IMR-90 (cell line): ENCODE data around the gene MYCBP2. TPM values are rescaled to one million over a fixed set of nuclear protein-coding genes. Genes with fewer than 3 reads are reported as not detected.

Experiments
- ATAC-seq: fragments of 200-7000 bp; cut with Tn5 transposase; 2 replicates; pipeline ENCODE4 v1.9.1; 2020; ENCODE audit warnings: low read depth, mild to moderate bottlenecking, moderate library complexity
- BruUV-seq: library from RNA; stranded (reverse); fragments of 400-500 nt; replicated peaks from 2 replicates; lab custom pipeline; 2021; lab: Mats Ljungman, UMichigan
- CTCF ChIA-PET: fragments of 300-600 bp; formaldehyde crosslinking; extraction: SDS; loops from one replicate; lab custom pipeline; 2021; ENCODE audit warnings: antibody characterized with exemption; lab: Yijun Ruan, JAX
- POLR2A ChIA-PET: fragments of 300-600 bp; sonication (Branson Sonifier 250); formaldehyde crosslinking; loops from one replicate; lab custom pipeline; 2022; ENCODE audit warnings: antibody characterized with exemption; ENCODE audit not compliant: unreplicated experiment; lab: Charles Lee
- DNase-seq: peaks from one replicate; pipeline ENCODE4 v3.0.0; 2013
- H2AFZ ChIP-seq: replicated peaks from 2 replicates; pipeline ENCODE3; 2013; ENCODE audit warnings: low read length, mild to moderate bottlenecking; ENCODE audit not compliant: poor library complexity
- H2AK5ac ChIP-seq: 2 replicates; pipeline ENCODE4 v1.6.1; 2013; ENCODE audit warnings: low read depth, low read length, inconsistent platforms
- H2AK9ac ChIP-seq: replicated peaks from 2 replicates; pipeline ENCODE3; 2013; ENCODE audit warnings: mild to moderate bottlenecking, low read depth, low read length, moderate library complexity; ENCODE audit not compliant: poor library complexity
- H2BK120ac ChIP-seq: 2 replicates; pipeline ENCODE4 v1.6.1; 2013; ENCODE audit warnings: low read depth, low read length, inconsistent platforms
- H2BK15ac ChIP-seq: 3 replicates; pipeline ENCODE4 v1.6.1; 2013; ENCODE audit warnings: low read depth, low read length, inconsistent platforms
- H2BK20ac ChIP-seq: 2 replicates; pipeline ENCODE4 v1.6.1; 2013; ENCODE audit warnings: low read depth, mild to moderate bottlenecking, inconsistent platforms, low read length, moderate library complexity
- H2BK5ac ChIP-seq: 2 replicates; pipeline ENCODE4 v1.6.1; 2013; ENCODE audit warnings: mild to moderate bottlenecking, low read depth, low read length, inconsistent platforms; ENCODE audit not compliant: poor library complexity, severe bottlenecking
- H3K14ac ChIP-seq: replicated peaks from 2 replicates; pipeline ENCODE4 v1.6.1; 2013; ENCODE audit warnings: low read depth, low read length, inconsistent platforms
- H3K18ac ChIP-seq: 2 replicates; pipeline ENCODE4 v1.6.1; 2013; ENCODE audit warnings: low read depth, low read length, control low read depth
- H3K23ac ChIP-seq: 2 replicates; pipeline ENCODE4 v1.6.1; 2013; ENCODE audit warnings: low read depth, low read length, inconsistent platforms
- H3K27ac ChIP-seq: 2 replicates; pipeline ENCODE4 v1.5.1; 2013; ENCODE audit warnings: mild to moderate bottlenecking, control low read depth, low read length; ENCODE audit not compliant: insufficient read depth
- H3K27me3 ChIP-seq: 2 replicates; pipeline ENCODE4 v1.6.1; 2013; ENCODE audit warnings: low read length; ENCODE audit not compliant: control insufficient read depth, insufficient read depth
- H3K36me3 ChIP-seq: 2 replicates; pipeline ENCODE4 v1.6.1; 2013; ENCODE audit warnings: low read length, mixed read lengths; ENCODE audit not compliant: control insufficient read depth, insufficient read depth
- H3K4ac ChIP-seq: 2 replicates; pipeline ENCODE4 v1.6.1; 2013; ENCODE audit warnings: low read depth, low read length, inconsistent platforms
- H3K4me1 ChIP-seq: 2 replicates; pipeline ENCODE4 v1.6.1; 2013; ENCODE audit warnings: low read length, mixed read lengths; ENCODE audit not compliant: control insufficient read depth, insufficient read depth
- H3K4me2 ChIP-seq: 2 replicates; pipeline ENCODE4 v1.6.1; 2013; ENCODE audit warnings: low read depth, mild to moderate bottlenecking, control low read depth, low read length, moderate library complexity
- H3K4me3 ChIP-seq: 2 replicates; pipeline ENCODE4 v1.5.1; 2013; ENCODE audit warnings: low read depth, mild to moderate bottlenecking, control low read depth, low read length, moderate library complexity; ENCODE audit not compliant: insufficient read depth
- H3K56ac ChIP-seq: 2 replicates; pipeline ENCODE4 v1.6.1; 2013; ENCODE audit warnings: low read length, inconsistent platforms; ENCODE audit not compliant: insufficient read depth; ENCODE audit errors: extremely low read depth
- H3K79me1 ChIP-seq, 2 experiments: 2 replicates each; pipeline ENCODE4 v1.6.1; 2013; ENCODE audit warnings: low read length in 2 of 2, inconsistent platforms in 1 of 2, low read depth in 1 of 2
- H3K9ac ChIP-seq: 2 replicates; pipeline ENCODE4 v1.6.1; 2013; ENCODE audit warnings: low read depth, low read length, control low read depth
- H3K9me1 ChIP-seq: 2 replicates; pipeline ENCODE4 v1.6.1; 2013; ENCODE audit warnings: low read length, inconsistent platforms; ENCODE audit not compliant: insufficient read depth
- H3K9me3 ChIP-seq: 2 replicates; pipeline ENCODE4 v1.6.1; 2013; ENCODE audit warnings: low read length; ENCODE audit not compliant: control insufficient read depth, insufficient read depth
- H4K20me1 ChIP-seq: 2 replicates; pipeline ENCODE4 v1.6.1; 2013; ENCODE audit warnings: low read length, inconsistent platforms; ENCODE audit not compliant: insufficient read depth
- H4K5ac ChIP-seq: 2 replicates; pipeline ENCODE4 v1.6.1; 2013; ENCODE audit warnings: mild to moderate bottlenecking, low read depth, low read length, control low read depth
- H4K8ac ChIP-seq, 2 experiments: 2 replicates each; pipeline ENCODE4 v1.6.1; 2013; ENCODE audit warnings: low read depth in 2 of 2, low read length in 2 of 2, control low read depth in 1 of 2, inconsistent platforms in 1 of 2
- H4K91ac ChIP-seq: 2 replicates; pipeline ENCODE4 v1.6.1; 2013; ENCODE audit warnings: low read depth, low read length, inconsistent platforms; ENCODE audit not compliant: insufficient read depth
- MXI1 ChIP-seq: IDR thresholded peaks from 2 replicates; pipeline ENCODE4 v1.6.1; 2012; ENCODE audit warnings: low read depth, mild to moderate bottlenecking, low read length, moderate library complexity, borderline replicate concordance
- WGBS, 2 experiments: methylation state at CpG; one replicate each; pipeline versions ENCODE4 v1.1.5 to v1.1.7; 2013; ENCODE audit warnings: missing lambda C conversion rate in 2 of 2; ENCODE audit not compliant: insufficient read length in 1 of 2; ENCODE audit errors: extremely low coverage in 2 of 2; 5-methylcytosine and 5-hydroxymethylcytosine counted together
- dilution Hi-C: fragments of 300-500 bp; cut with HindIII; formaldehyde crosslinking; loops from one replicate; pipeline ENCODE4 v1.14.3; 2018; ENCODE audit warnings: low sequenced_read_pairs; ENCODE audit not compliant: unreplicated experiment
- in situ Hi-C: fragments of 300-500 bp; cut with MboI; formaldehyde crosslinking; loops from 3 replicates; pipeline ENCODE4 v1.14.3; 2019; ENCODE audit warnings: low sequenced_read_pairs, inconsistent platforms, mixed read lengths
- intact Hi-C: fragments of 100-400 bp; cut with micrococcal nuclease; formaldehyde crosslinking; loops from 2 replicates; pipeline ENCODE4 v1.10.0; 2022
- polyA plus RNA-seq, 3 experiments: library from polyadenylated mRNA; depleted of rRNA; stranded (reverse); fragments of >200 nt; gene quantifications; 2 replicates each; pipeline ENCODE4 v1.2.3, GENCODE V29; 2012; ENCODE audit warnings: low replicate concordance in 1 of 3
- total RNA-seq: library from RNA; depleted of rRNA; stranded (reverse); fragments of >200 nt; gene quantifications from 2 replicates; pipeline ENCODE4 v1.2.3, GENCODE V29; 2012

The MYCBP2 gene
- total and polyA plus RNA-seq, 2 of the 4 experiments (the other 2 are of a cell fraction): 20.1 to 43.2 TPM

- in situ Hi-C loops (no loop called here), intact Hi-C loops (no loop called here), dilution Hi-C loops (no loop called here)
- Histone ChIP-seq H3K4ac (no peak overlapping the region), H3K14ac (no peak overlapping the region), H2BK20ac (no peak overlapping the region), H3K4me2 (no peak overlapping the region), H3K9me1 (peaks cover 3% of the 10 kb centered on the region; the same call in 1 of the 2 replicates), H4K91ac (no peak overlapping the region), H3K4me1 (no peaks in the 10 kb centered on the region), H3K56ac (no peak overlapping the region), H3K18ac (no peak overlapping the region), H2AK5ac (no peak overlapping the region), H3K27ac (no peak overlapping the region), H2AFZ (no peak overlapping the region), H2BK5ac (no peak overlapping the region), H3K9me3 (no peaks in the 10 kb centered on the region), H4K8ac (no peak overlapping the region), H3K27me3 (no peaks in the 10 kb centered on the region), H3K4me3 (no peak overlapping the region), H3K9ac (no peak overlapping the region), H2BK120ac (no peak overlapping the region), H4K20me1 (peaks cover 15% of the 10 kb centered on the region; the same call in 1 of the 2 replicates), H3K79me1 (peaks cover 13 to 52% of the 10 kb centered on the region in 2 experiments), H3K36me3 (peaks cover 37% of the 10 kb centered on the region), H2AK9ac (no peak overlapping the region), H2BK15ac (no peak overlapping the region), H3K23ac (no peak overlapping the region), H4K5ac (no peak overlapping the region)
- ChIA-PET CTCF (interaction anchor here (0.6 kb wide), 1 partner anchor 1347 kb away, joined by 3 read pairs; no protein-coding TSS in a partner anchor), POLR2A (no interaction called here)
- TF ChIP-seq MXI1: no peak
- DNase-seq (no peak), ATAC-seq (no peak)
- no TSS peak for BruUV-seq
- WGBS, 2 experiments: no CpG with 5 or more reads among the region's 2 CpGs
Measured at GRCh38 chr13:77014906-77015685, 311.8 kb downstream of the MYCBP2 start.
